ENCODE results near the gene NOLC1. TPM values are rescaled to one million over a fixed set of nuclear protein-coding genes. Genes with fewer than 3 reads are reported as not detected.

The NOLC1 gene
- total and polyA plus RNA-seq, 2 of the 4 experiments (the other 2 are of a cell fraction) = 43.2 to 55.3 TPM

- WGBS, 2 experiments (ENCODE audit: extremely low coverage in 2 of 2, insufficient read length in 1 of 2) = no CpG with 5 or more reads among the region's 1 CpG
- Histone ChIP-seq H3K36me3 (ENCODE audit: control insufficient read depth, insufficient read depth, low read length) (peaks cover 52% of the 10 kb centered on the region), H2BK5ac (ENCODE audit: low read depth, low read length, poor library complexity, severe bottlenecking) (no peak overlapping the region)
Observed at GRCh38 chr10:102147561-102147960, 4.6 kb upstream of the NOLC1 start.

More at GRCh38 chr10:102147561-102147960, 4.6 kb upstream of the NOLC1 start:
- Histone ChIP-seq H3K9me3 (ENCODE audit: control insufficient read depth, insufficient read depth, low read length) (no peaks in the 10 kb centered on the region), H2AK9ac (replicated peaks; ENCODE audit: low read depth, low read length, poor library complexity) (no peak overlapping the region), H3K56ac (ENCODE audit: extremely low read depth, insufficient read depth, low read length) (no peak overlapping the region), H2BK20ac (ENCODE audit: low read depth, low read length) (no peak overlapping the region), H4K91ac (ENCODE audit: insufficient read depth, low read depth, low read length) (no peak overlapping the region), H4K5ac (ENCODE audit: low read depth, low read length) (no peak overlapping the region), H4K20me1 (ENCODE audit: insufficient read depth, low read length) (peaks cover 43% of the 10 kb centered on the region), H4K8ac (ENCODE audit: low read depth in 2 of 2, low read length in 2 of 2) (no peak overlapping the region), H3K9ac (ENCODE audit: low read depth, low read length) (no peak overlapping the region), H3K14ac (replicated peaks; ENCODE audit: low read depth, low read length) (no peak overlapping the region), H3K18ac (ENCODE audit: low read depth, low read length) (no peak overlapping the region), H2BK120ac (ENCODE audit: low read depth, low read length) (no peak overlapping the region), H3K23ac (ENCODE audit: low read depth, low read length) (no peak overlapping the region), H3K4me2 (ENCODE audit: low read depth, low read length) (no peak overlapping the region), H3K27ac (ENCODE audit: insufficient read depth, low read length) (no peak overlapping the region), H3K9me1 (ENCODE audit: insufficient read depth, low read length) (peaks cover 10% of the 10 kb centered on the region; the same call in 1 of the 2 replicates), H3K4me1 (ENCODE audit: control insufficient read depth, insufficient read depth, low read length) (peaks cover 4% of the 10 kb centered on the region; the same call in 1 of the 2 replicates), H2BK15ac (ENCODE audit: low read depth, low read length) (no peak overlapping the region), H3K79me1 (ENCODE audit: low read depth in 1 of 2, low read length in 2 of 2) (peaks cover 15 to 65% of the 10 kb centered on the region in 2 experiments), H3K4ac (ENCODE audit: low read depth, low read length) (no peak overlapping the region), H3K27me3 (ENCODE audit: control insufficient read depth, insufficient read depth, low read length) (no peaks in the 10 kb centered on the region), H3K4me3 (ENCODE audit: insufficient read depth, low read depth, low read length) (no peak overlapping the region), H2AFZ (replicated peaks; ENCODE audit: low read length, poor library complexity) (no peak overlapping the region), H2AK5ac (ENCODE audit: low read depth, low read length) (no peak overlapping the region)
- intact Hi-C loops (cut with micrococcal nuclease) (no loop called here), dilution Hi-C loops (cut with HindIII; ENCODE audit: low sequenced_read_pairs, unreplicated experiment) (no loop called here), in situ Hi-C loops (cut with MboI; ENCODE audit: low sequenced_read_pairs) (no loop called here)
- no TSS peak for BruUV-seq (replicated peaks)
- POLR2A ChIA-PET (ENCODE audit: unreplicated experiment) = no interaction called here
- ATAC-seq (ENCODE audit: low read depth) (no peak), DNase-seq (no peak)
- TF ChIP-seq CEBPB (IDR thresholded peaks at IDR 0.05; ENCODE audit: low read depth, low read length) (no peak), MAZ (IDR thresholded peaks at IDR 0.05; ENCODE audit: borderline replicate concordance, low read depth, low read length) (no peak), POLR2A (IDR thresholded peaks at IDR 0.05; ENCODE audit: low read depth, low read length) (no peak), RAD21 (IDR thresholded peaks at IDR 0.05; ENCODE audit: low read length) (no peak), RFX5 (IDR thresholded peaks at IDR 0.05; ENCODE audit: low read depth, low read length) (no peak), CHD1 (IDR thresholded peaks at IDR 0.05; ENCODE audit: low read depth, low read length) (no peak), FOS (IDR thresholded peaks at IDR 0.05; ENCODE audit: low read depth, low read length) (no peak), BHLHE40 (IDR thresholded peaks at IDR 0.05; ENCODE audit: low read depth, low read length) (no peak), CTCF (conservative IDR thresholded peaks at IDR 0.05; ENCODE audit: low read depth, low read length) (no peak), RCOR1 (IDR thresholded peaks at IDR 0.05; ENCODE audit: insufficient replicate concordance, low read length) (no peak), SMC3 (IDR thresholded peaks at IDR 0.05; ENCODE audit: low read depth, low read length) (no peak), NFE2L2 (IDR thresholded peaks at IDR 0.05; ENCODE audit: low read depth, low read length) (no peak)
- TF ChIP-seq, protein P1, sequence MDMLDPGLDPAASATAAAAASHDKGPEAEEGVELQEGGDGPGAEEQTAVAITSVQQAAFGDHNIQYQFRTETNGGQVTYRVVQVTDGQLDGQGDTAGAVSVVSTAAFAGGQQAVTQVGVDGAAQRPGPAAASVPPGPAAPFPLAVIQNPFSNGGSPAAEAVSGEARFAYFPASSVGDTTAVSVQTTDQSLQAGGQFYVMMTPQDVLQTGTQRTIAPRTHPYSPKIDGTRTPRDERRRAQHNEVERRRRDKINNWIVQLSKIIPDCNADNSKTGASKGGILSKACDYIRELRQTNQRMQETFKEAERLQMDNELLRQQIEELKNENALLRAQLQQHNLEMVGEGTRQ (IDR thresholded peaks at IDR 0.05; ENCODE audit: low read depth, low read length) = no peak
- TF ChIP-seq, protein P2, sequence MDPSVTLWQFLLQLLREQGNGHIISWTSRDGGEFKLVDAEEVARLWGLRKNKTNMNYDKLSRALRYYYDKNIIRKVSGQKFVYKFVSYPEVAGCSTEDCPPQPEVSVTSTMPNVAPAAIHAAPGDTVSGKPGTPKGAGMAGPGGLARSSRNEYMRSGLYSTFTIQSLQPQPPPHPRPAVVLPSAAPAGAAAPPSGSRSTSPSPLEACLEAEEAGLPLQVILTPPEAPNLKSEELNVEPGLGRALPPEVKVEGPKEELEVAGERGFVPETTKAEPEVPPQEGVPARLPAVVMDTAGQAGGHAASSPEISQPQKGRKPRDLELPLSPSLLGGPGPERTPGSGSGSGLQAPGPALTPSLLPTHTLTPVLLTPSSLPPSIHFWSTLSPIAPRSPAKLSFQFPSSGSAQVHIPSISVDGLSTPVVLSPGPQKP (IDR thresholded peaks at IDR 0.05; ENCODE audit: borderline replicate concordance, low read depth, low read length) = no peak
- CTCF ChIA-PET = interaction anchor here (1.7 kb wide), 1 partner anchor 13 kb away, joined by 4 read pairs; no protein-coding TSS in a partner anchor

Data from IMR-90 (cell line).